HG03571 (cell line): ENCODE results near the gene TRIM29.

Source experiments
- ATAC-seq: cut with Tn5 transposase; IDR thresholded peaks from one replicate; pipeline ENCODE4 v1.9.1; 2021; ENCODE audit not compliant: unreplicated experiment

Gene TRIM29

GRCh38 chr11:120064341-120064740 lies 73.6 kb downstream of the TRIM29 start:
- no peak for ATAC-seq

DNA sequence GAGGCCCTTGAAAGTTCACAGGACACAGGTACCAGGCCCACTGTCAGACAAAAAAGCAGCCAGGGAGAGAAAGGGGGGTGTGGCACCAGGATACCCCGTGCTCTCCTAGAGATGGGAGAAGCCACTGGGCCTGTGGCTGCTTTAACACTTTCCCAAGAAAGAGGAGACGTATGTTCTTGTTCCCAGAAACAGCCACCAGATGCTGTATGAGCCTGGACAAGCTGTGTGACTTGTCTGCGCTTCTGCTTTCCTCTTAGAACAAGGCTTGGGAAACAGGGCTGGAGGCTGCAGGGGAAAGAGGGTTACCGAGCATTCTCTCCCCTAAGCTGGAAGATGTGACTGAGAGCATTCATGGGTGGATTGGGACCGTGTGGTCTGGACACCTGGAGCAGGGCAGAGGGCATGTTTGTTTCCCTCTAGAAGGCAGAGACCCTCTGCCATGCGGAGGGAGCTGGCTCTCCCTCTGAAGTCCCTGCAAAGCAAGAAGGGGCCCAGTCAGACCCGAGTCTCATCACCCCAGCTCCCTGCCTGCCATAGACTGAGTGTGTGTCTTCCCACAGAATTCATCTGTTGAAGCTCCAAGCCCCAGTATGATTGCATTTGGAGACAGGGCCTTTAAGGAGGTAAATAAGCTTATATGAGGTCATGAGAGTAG lies 74.1 kb downstream of the TRIM29 start:
- ATAC-seq = no peak

DNA sequence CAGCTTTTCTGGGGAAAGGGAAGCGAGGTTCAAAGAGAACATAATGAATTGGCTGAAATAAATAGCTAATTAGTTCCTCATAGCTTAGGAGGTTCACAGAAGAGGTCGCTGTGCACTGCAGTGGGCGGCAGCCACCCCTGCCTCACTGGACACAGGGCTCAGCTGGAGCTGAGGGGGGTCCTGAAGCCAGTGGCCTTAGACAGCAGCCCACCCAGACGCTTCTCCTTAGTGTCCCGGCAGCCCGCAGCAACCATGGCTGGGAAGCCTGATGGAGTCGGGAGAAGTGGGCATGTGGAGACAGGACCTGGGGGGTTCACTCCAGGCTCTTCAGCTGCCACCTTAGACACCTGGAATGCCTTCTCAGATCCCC lies 75.4 kb downstream of the TRIM29 start:
- ATAC-seq = no peak

DNA sequence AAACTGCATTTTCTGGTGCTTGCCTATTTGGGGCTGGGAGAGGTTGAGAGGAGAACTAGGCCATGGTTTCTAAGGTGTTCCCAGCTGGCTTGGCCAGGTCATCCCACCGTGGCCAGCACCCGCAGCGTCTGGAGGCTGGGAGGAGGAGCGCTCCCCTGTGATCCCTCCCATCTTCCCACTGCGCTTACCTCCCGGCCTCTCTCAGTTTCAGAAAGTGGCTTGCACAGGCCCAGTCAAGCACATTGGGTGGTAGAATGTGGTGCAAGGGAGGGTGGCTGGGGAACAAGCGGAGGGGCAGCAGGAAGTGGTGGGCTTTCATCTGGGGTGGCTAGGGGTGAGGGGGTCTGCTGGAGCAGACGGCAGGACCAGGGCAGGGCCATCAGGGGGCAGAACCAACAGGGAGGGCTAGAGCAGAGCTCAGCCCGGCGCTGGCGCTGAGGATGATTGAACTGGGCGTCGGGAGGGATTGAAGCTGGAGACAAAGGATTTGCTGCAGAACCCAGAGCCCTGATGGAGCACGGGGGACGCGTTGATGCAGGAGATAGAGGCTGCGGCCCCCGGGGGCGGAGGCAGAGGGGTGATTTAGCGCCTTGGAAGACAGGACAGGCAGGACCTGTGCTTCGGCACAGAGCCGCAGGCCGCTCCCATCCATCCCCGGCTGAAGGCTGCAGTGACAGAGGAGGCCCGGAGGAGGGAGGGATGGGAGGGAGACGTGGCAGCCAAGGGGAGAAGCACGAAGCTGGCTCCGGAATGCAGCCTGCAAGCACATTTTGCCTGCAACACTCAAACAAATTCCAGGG lies 76.0 kb downstream of the TRIM29 start:
- ATAC-seq = no peak
